ENCODE results near the gene LILRB1.

- no peak for TF ChIP-seq CTCF (IDR thresholded peaks at IDR 0.05)
- no peak for TF ChIP-seq POLR2A (IDR thresholded peaks at IDR 0.05)
- TF ChIP-seq POLR2AphosphoS5 (IDR thresholded peaks at IDR 0.05): no peak
Observed at GRCh38 chr19:54682306-54682856, 52.1 kb downstream of the LILRB1 start.

Data from prostate gland (tissue), 2 donors.